Measurements from ENCODE around the gene LRRTM3. TPM values are rescaled to one million over a fixed set of nuclear protein-coding genes. Genes with fewer than 3 reads are reported as not detected.

The LRRTM3 gene
- total RNA-seq, 1 donor from 2014 or later = 2.8 TPM

- Mint-ChIP-seq H3K27me3 (ENCODE audit: low read depth) (no peaks in the 10 kb centered on the region), H3K9me3 (no peaks in the 10 kb centered on the region), H3K27ac (ENCODE audit: unreplicated experiment) (no peak overlapping the region), H3K4me1 (peaks cover 11% of the 10 kb centered on the region), H3K4me3 (no peak overlapping the region), H3K36me3 (ENCODE audit: low read depth) (no peaks in the 10 kb centered on the region)
- DNase-seq (ENCODE audit: low read depth, low spot score) = no peak
- no peak for TF ChIP-seq CTCF (conservative IDR thresholded peaks at IDR 0.05)
Measured at GRCh38 chr10:67140641-67141040, 214.8 kb downstream of the LRRTM3 start.

- Mint-ChIP-seq H3K27me3 (ENCODE audit: low read depth) (no peaks in the 10 kb centered on the region), H3K27ac (ENCODE audit: unreplicated experiment) (peak overlapping the region; percentile 57), H3K4me3 (no peak overlapping the region), H3K9me3 (no peaks in the 10 kb centered on the region), H3K4me1 (peaks cover 11% of the 10 kb centered on the region), H3K36me3 (ENCODE audit: low read depth) (no peaks in the 10 kb centered on the region)
- TF ChIP-seq CTCF (conservative IDR thresholded peaks at IDR 0.05) = no peak
- DNase-seq (ENCODE audit: low read depth, low spot score) = no peak
Measured at GRCh38 chr10:67141300-67141699, 215.5 kb downstream of the LRRTM3 start.

- Mint-ChIP-seq H3K4me1 (no peaks in the 10 kb centered on the region), H3K9me3 (peaks cover 3% of the 10 kb centered on the region), H3K27me3 (ENCODE audit: low read depth) (no peaks in the 10 kb centered on the region), H3K36me3 (ENCODE audit: low read depth) (no peaks in the 10 kb centered on the region), H3K4me3 (no peak overlapping the region), H3K27ac (ENCODE audit: unreplicated experiment) (no peak overlapping the region)
- TF ChIP-seq CTCF (conservative IDR thresholded peaks at IDR 0.05) = no peak
- no peak for DNase-seq (ENCODE audit: low read depth, low spot score)
Measured at GRCh38 chr10:67144530-67144929, 218.7 kb downstream of the LRRTM3 start.

Data from neural crest cell (in vitro differentiated cells).